HCEC 1CT (cell line): Measurements from ENCODE around the gene SDHA.
"Not testable (repeated sequence)": the region's sequence is repeated elsewhere in the genome, so short reads cannot be mapped to it uniquely, and the experiment has no call there.

ENCODE experiments used
- DNase-seq: peaks from one replicate; pipeline ENCODE4 v3.0.0-alpha.2; 2017

SDHA gene

DNA sequence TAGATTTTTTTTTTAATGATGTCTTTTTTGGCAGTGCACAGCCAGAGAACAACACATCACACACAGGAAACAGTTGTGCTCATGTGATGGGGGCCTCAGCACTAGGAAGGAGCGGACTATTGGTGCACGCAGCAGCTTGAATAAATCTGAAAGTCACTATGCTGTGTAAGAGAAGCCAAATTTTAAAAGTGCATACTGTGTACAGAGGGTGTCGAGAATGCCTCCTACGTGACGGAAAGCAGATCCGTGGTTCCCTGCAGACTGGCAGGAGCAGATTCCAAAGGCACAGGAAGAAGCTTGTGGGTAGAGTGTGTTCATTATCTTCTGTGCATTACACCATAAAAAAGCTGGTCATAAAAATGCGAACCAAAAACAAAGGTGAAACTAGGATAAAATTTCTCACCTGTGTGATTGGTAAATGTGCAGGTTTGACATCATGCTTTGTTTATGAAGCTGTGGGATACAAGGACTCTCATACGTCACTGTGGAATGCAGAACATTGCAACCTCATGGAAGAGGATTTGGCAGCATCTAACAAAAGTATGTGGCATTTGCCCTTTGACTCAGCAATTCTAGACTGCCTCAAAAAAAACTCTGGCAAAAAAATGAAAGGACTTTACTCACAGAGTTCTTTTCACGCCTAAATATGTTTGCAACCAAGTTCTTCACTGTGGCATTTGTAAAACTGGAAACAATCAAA lies 45.3 kb downstream of the SDHA start:
- DNase-seq: peak; percentile 94

DNA sequence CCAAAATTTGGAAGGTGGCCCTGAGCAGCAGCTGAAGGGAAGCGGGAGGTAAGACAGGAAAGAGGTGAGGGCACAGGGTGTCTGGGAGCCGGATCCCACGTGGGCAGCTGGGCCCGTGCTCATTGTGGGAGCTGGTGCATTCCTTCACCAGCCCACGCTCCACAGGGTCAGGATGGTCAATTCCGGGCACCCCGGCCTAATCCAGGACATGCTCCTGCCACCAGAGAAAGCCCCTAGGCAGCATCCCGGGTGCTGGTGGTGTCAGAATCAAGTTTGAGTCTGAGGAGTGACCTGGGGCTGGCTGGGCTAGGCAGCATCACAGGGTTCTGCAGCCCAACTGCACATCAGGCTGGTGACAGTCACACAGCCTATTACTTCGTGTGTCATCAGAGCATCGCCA lies 46.2 kb downstream of the SDHA start:
- no peak for DNase-seq

DNA sequence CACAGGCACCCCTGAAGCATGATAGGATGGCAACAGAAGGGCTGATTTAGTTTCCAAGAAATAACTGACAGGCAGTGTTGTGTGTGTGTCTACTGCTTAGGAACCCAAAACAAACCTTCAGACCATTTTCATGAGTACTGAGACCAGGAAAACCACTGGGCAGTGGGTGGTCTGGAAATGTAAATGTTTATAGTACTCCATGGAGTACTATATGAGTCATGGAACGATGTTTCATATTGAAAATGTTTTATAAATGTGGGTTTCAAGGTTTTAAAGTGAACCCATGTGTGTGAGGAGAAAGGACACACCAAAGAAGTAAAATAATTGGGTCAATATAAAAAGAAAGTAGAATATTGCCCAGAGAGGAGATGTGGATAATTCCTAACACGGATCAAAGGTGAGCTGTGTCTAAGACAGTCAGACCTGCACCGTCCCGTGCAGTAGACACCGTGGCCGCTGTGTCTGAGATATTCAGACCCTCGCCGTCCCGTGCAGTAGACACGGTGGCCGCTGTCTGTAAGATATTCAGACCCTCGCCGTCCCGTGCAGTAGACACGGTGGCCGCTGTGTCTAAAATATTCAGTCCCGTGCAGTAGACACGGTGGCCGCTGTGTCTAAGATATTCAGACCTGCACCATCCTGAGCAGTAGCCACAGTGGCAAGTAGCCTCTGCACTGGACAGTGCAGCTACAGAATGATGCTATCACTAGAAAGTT lies 48.3 kb downstream of the SDHA start:
- DNase-seq: peak; percentile 75

DNA sequence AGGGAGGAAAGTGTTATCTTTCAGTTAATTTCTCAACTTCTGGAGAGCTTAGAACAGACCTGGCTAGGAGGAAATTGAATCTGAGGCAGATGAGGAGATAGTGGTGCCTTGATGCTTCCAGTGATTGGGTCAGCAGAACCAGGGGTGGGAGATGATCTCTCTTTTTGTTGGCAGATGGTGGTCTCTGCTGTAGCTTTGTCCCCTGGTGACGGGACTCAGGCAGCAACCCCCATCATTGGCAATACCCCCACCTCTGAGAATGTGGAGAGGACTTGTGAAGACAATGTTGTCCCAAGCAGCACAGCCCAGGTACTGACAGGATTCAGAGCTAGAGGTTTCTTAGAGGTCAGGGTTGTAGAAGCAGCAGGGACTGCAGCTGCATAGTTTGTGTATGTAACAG lies 49.6 kb downstream of the SDHA start:
- no peak for DNase-seq

DNA sequence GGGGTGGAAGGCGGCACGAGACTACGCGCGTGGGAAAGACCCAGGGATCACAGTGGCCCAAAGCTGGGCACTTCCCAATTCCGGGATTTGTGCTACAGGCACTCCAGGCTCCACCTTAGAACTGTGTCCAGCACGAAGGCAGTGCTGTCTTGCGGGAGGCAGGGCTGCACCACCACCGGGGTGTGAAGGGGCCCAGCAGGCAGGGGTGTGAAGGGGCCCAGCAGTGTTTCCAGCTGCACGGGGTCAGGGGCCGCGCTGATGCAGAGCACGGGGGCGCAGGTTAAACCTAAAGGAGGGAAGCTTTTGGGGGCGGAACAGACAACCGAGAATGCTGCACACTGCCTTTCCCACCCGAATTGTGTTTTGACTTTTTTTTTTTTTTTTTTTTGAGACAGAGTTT lies 52.2 kb downstream of the SDHA start:
- DNase-seq: no peak

DNA sequence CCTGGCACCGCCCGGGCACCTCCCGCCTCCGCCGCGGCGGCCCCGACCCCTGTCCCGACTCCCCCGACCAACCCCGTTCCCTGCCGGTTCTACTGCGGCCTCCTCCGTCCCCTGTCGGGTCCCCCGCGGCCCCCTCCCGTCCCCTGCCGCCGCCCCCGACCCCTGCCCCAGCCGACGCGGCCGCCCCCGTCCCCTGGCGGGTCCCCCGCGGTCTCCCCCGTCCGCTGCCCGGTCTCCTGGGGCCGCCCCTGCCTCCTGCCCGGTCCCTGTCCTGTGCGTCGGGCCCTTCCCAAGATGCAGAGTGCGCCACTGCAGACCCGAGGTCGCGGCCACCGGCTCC lies 53.7 kb downstream of the SDHA start:
- not testable (repeated sequence) for DNase-seq

DNA sequence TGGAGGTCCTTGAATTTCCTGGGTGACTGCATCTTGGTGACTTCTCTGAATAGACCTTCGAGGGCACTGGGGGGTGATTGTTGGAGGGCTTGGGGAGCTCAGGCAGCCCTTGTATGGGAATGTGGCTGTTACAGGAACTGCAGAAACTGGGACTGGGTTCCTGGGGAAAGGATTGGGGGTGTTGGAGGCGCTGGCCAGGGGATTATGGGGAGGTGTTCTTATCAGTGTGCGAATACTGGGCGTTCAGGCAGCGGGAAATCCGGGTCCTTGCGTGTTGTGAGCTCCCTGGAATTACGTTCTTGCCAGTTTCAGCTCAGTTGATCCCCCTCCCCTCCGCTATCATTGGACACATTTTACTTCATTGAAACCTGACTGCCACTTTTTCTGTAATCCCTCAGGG lies 55.0 kb downstream of the SDHA start:
- not testable (repeated sequence) for DNase-seq

DNA sequence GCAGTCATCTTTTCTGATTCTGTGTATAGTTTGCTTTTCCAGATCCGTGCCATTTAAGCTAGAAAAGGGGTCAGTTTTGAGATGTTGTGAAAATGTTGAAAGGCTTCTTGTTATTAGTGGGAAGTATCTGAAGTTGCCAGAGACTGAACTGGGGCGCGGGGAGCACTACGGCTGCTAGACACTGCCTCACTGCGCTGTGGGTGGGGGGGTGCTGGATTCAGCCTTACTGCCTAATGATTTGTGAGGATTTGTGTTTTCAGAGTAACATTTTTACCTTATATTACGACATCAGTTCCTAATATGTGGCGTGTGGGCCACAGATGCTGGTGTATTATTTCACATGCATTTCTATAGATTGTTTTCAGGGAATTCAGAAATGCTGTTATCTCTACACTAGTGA lies 55.4 kb downstream of the SDHA start:
- DNase-seq: not testable (repeated sequence)

DNA sequence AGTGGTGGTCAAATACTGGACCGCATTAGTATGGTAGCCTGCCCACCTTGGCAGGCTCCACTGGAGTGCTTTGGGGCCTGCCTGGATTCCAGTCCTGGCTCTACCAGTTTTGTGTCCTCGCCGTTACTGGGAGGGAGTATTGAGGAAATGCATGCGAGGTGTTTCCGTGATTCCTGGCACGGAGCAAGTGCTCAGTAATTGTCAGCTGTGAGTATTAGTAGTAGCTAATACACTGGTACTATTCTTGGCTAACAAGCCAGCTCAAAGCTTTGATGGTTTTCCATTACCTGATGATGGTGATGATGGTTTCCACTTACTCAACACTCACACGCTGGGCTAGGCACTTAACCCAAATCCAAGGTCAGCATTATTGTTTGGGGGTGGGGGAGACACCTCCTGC lies 56.2 kb downstream of the SDHA start:
- not testable (repeated sequence) for DNase-seq

DNA sequence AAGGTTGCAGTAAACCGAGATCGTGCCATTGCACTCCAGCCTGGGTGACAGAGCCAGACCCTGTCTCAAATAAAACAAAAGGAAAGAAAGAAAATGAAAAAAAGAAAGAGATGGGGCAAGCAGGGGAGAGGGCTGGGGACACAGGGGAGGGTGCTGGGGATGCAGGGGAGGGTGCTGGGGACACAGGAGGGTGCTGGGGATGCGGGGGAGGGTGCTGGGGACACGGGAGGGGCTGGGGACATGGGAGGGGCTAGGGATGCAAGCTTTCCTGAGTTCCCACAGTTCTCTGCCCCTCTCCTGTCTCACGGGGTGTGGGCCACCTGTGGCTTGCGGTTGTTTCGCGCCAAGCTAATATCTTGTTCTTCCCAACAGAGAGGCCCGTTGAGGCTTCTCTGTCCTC lies 60.5 kb downstream of the SDHA start:
- no peak for DNase-seq

DNA sequence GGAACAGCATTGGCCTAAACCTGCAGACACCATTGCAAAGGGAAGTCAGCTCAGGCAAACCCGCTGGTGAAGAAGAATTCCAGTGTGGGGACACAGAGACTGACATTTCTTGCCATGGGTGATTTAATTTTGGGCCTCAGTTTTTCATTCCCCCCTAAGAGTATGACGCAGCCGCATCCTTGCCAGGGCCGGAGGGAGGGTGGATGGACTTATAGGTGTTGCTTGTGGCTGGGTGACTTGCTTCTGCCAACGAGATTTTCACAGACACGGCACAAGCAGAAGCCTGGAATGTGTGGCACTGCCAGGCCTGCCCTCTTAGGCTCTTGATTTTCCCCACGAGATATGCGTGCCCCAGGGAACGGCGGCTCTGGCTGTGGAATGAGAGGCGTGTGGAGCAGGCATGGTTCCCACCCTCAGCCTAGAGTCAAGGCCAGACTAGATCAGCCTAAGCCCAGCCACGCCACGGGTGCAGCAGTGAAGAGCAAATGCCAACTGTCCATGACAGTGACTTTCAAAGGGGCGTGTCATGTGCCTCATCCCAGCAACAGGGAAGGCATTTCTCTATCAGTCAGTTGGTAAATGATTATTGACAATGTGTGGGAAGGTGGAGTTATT lies 61.0 kb downstream of the SDHA start:
- DNase-seq: not testable (repeated sequence)

DNA sequence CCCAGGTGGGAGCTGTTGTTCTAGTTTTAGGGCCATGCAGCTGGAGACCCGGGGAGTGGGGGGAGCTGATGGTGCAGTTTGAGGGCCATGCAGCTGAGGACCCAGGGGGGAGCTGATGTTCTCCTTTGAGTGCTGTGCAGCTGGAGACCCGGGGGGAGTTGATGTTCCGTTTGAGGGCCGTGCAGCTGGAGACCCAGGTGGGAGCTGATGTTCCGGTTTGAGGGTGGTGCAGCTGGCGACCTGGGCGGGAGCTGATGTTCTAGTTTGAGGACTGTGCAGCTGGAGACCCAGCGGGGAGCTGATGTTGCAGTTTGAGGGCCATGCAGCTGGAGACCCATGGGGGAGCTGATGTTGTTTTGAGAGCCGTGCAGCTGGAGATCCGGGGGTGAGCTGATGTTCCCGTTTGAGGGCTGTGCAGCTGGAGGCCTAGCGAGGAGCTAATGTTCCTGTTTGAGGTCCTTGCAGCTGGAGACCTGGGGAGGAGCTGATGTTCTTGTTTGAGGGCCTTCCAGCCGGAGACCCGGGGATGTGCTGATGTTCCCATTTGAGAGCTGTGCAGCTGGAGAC lies 68.0 kb downstream of the SDHA start:
- no peak for DNase-seq

DNA sequence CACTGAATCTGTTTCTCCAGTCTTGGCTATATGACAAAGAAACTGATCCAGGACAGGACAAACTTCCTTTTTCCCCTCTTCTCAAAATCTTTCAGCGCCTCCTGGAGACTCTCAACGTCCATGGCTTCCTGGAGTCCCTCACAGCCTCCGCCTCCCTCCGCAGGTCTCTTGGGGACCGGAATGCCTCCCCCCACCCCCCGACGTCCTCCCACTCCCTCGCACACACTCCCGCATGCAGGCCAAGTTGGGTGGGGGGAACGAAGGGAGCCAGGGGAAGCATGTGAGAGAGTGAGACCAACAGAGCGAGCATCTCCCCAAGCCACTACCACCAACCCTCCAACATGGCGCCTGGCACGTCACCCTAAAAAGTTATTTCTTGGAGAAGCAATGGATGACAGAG lies 72.1 kb downstream of the SDHA start:
- not testable (repeated sequence) for DNase-seq

DNA sequence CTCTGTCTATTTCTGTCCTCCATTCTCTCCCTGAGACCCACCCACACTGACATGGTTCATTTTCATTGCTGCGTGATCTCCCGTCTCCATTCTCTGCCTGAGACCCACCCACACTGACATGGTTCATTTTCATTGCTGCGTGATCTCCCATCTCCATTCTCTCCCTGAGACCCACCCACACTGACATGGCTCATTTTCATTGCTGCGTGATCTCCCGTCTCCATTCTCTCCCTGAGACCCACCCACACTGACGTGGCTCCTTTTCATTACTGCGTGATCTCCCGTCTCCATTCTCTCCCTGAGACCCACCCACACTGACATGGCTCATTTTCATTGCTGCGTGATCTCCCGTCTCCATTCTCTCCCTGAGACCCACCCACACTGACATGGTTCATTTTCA lies 73.2 kb downstream of the SDHA start:
- DNase-seq: not testable (repeated sequence)

DNA sequence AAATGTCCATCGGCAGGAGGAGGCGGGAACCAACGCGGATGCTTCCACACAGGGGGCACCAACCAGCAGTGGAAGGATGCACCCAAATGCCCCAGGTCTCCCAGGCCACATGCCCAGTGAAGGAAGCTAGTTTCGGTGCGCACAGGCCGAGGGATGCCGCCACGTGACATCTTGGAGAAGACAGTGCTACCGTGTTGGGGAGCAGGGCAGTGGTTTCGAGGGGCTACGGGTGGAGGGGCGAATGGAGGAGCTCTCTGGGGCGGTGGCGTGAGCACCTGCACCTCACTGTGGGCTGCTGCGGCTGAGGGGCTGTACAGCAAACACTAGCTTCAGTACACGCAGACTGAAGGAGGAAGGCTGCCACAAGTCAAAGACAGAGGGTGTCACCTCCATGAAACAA lies 76.7 kb downstream of the SDHA start:
- DNase-seq: not testable (repeated sequence)

DNA sequence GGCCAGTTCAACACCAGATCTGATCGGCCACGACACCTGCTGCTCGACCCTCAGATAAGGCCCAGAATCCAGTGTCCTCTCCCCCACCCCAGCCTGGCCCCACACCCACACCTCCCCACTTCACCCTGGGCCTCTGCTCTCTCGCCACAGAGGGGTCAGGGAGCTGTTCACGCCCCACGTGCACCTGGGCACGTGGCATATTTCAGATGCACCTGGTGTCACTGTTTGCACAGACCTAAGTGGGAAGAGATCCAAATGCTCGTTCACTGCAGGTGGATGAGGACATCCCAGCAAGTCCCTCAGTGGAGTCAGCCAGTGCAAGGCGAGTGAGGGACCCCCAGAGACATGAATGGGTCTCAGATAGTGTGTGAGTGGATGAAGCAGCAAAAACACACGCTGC lies 78.1 kb downstream of the SDHA start:
- DNase-seq: not testable (repeated sequence)

DNA sequence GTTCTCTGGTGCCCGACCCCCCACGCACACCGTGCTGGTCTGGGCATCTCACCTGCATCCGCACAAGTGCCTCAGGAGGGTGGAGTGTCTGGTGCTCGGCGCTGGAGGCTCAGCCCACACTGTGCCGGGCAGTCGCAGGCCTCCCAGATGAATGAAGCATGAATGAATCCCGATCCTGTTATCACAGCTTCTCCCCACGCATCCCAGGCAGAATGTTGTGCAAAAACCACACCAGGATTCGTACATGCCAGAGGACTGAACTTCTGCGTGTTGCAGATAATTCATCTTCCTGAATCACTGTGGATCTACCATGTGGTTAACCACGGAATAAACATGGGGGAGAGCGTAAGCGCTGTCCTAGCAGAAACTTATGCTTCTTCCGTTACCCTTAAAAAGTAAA lies 78.8 kb downstream of the SDHA start:
- DNase-seq: peak; percentile 89

DNA sequence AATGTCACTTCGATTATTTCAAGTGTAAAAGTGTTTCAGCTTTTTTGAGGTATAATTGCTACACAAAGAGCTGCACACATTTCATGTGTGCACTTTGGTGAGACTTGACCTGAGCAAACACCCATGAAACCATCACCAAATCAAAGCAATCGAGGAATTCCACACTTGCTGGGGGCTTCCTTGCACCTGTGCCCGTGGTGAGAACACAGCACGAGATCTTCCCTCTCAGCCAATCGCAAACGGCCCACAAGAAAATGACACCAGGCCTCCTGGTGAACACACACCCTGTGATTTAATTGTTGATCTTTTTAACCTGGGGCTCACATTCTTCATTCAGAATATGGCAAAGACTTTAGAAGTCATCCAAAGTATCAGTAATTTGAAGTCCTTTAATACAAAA lies 79.3 kb downstream of the SDHA start:
- DNase-seq: not testable (repeated sequence)

DNA sequence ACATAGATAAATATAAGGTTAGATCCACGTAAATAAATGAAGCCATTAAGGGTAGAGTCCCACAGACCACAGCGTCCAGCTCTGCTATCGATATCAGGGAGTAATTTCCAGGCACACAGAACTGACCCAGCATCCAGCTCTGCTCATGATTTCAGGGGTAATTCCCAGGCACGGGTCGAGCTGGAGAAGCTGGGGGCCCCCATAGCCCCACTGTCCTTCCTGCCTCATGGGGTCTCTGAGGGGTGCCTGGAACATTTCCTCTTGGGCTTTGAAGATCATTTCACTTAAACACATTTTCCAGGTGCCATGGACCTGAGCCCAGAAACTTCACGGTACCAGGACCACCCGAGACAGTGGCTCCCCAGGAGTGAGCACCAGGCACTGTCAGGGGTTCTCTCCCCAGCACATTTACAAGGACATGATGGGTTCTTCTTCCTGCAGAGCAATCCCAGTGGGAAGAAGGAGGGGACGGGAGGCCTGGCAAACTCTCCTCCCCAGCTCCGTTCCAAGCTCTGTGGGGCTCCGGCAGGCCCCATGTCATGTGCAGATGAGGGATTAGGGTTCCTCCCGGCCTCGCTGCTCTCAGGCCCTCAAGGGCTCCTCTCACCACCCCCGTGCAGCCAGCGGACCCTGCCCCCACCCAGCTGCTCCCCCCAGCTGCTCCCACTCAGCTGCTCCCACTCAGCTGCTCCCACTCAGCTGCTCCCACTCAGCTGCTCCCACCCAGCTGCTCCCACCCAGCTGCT lies 80.0 kb downstream of the SDHA start:
- DNase-seq: not testable (repeated sequence)

DNA sequence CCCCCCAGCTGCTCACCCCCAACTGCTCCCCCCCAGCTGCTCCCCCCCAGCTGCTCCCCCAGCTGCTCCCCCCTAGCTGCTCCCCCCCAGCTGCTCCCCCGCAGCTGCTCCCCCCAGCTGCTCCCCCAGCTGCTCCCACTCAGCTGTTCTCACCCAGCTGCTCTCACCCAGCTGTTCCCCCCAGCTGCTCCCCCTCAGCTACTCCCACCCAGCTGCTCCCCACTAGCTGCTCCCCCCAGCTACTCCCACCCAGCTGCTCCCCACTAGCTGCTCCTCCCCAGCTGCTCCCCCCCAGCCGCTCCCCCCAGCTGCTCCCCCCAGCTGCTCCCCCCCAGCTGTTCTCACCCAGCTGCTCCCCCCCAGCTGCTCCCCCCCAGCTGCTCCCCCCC lies 80.6 kb downstream of the SDHA start:
- DNase-seq: no peak

DNA sequence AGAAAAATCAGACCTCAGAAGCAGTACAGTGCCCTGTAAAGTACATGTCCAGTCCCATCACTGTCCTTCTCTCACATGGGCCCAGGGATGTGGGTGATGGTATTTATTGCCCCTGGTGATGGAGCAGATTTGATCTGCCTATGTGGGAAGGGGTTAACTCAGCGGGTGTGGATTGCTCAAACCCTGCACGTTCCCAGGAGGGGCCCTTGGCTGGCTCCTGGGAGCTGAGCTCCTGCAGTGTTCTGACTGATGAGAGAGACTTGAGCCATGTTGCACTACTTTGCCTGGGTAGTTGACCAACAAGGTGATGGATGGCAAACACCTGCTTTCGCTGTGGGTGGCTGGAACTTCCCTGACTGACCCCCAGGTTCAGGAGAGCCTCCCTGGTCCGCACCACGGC lies 81.8 kb downstream of the SDHA start:
- DNase-seq: not testable (repeated sequence)

DNA sequence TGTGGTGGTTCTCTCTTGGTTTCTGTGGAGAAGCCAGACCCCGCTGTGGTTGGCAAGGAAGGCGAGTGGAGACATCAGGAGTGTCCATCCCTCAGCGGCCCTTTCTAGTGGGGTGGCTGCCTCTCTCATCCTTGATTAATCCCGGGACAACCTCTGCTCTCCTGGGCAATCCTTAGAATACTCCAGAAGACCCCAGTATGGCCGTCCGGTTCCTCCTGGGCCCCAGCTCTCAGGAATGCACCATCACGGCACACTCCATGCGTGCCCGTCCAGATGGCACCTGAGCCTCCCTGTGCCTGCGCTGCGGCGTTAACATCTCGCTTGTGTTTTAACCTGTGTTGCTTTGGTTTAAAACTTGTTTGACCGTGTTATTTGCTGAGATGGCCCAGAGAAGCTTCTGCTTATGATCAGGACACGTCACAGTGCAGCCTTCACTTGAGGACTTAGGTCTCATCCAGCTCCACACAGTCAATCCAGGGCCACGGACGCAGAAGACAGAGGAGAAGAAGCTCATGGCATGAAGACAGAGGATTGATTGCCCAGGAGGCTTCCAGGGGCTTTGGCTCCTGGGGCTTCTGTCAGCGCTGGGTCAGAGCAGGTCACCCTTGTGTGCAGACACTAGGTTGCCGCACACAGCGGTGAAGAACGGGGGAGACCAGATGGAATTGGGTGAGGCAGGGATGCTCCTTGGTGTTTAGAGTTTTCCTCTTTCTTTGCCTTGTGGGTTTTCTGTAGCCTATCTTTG lies 82.7 kb downstream of the SDHA start:
- not testable (repeated sequence) for DNase-seq

DNA sequence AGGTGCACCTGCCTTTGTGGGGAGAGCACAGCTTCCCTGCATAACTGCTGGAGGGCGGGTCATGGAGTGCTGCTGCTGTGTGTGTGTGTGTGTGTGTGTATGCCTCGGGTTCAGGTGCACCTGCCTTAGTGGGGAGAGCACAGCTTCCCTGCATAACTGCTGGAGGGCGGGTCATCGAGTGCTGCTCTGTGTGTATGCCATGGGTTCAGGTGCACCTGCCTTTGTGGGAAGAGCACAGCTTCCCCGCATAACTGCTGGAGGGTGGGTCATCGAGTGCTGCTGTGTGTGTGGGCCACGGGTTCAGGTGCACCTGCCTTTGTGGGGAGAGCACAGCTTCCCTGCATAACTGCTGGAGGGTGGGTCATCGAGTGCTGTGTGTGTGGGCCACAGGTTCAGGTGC lies 84.3 kb downstream of the SDHA start:
- not testable (repeated sequence) for DNase-seq
